DOHH2 (cell line): Measurements from ENCODE around the gene F12.

ENCODE experiments used
- H3F3A ChIP-seq: fragments of 200-600 bp; sonication (generic), shearing (Covaris generic); 2 replicates; pipeline ENCODE4 v1.6.0; 2016; ENCODE audit warnings: antibody characterized with exemption, mild to moderate bottlenecking; ENCODE audit not compliant: control insufficient read depth, insufficient read depth
- H3K27ac ChIP-seq: fragments of 200-600 bp; sonication (generic); 2 replicates; pipeline ENCODE4 v1.5.1; 2014; ENCODE audit warnings: low read depth, mild to moderate bottlenecking, low read length, moderate library complexity
- H3K27me3 ChIP-seq: fragments of 200-600 bp; sonication (generic); 2 replicates; pipeline ENCODE4 v1.6.1; 2014; ENCODE audit warnings: mild to moderate bottlenecking, low read length, mixed read lengths; ENCODE audit not compliant: control insufficient read depth
- H3K36me3 ChIP-seq: fragments of 200-600 bp; sonication (generic); 2 replicates; pipeline ENCODE4 v1.6.1; 2014; ENCODE audit warnings: mild to moderate bottlenecking, low read length, moderate library complexity, mixed read lengths; ENCODE audit not compliant: control insufficient read depth
- H3K4me1 ChIP-seq: fragments of 200-600 bp; sonication (generic); 2 replicates; pipeline ENCODE4 v1.6.1; 2014; ENCODE audit warnings: mild to moderate bottlenecking, low read length, mixed read lengths; ENCODE audit not compliant: control insufficient read depth
- H3K4me2 ChIP-seq: fragments of 200-600 bp; sonication (generic); 2 replicates; pipeline ENCODE4 v1.6.0; 2014; ENCODE audit warnings: mild to moderate bottlenecking, low read length, moderate library complexity
- H3K4me3 ChIP-seq: fragments of 200-600 bp; sonication (generic); 2 replicates; pipeline ENCODE4 v1.5.1; 2014; ENCODE audit warnings: mild to moderate bottlenecking, low read length, mixed read lengths
- H3K79me2 ChIP-seq: fragments of 200-600 bp; sonication (generic); 2 replicates; pipeline ENCODE4 v1.6.1; 2014; ENCODE audit warnings: mild to moderate bottlenecking, low read length, mixed read lengths; ENCODE audit not compliant: control insufficient read depth
- H3K9me2 ChIP-seq: fragments of 200-600 bp; sonication (generic); replicated peaks from 2 replicates; pipeline ENCODE4 v1.6.1; 2014; ENCODE audit warnings: mild to moderate bottlenecking, low read length, mixed read lengths; ENCODE audit not compliant: control insufficient read depth
- H3K9me3 ChIP-seq: fragments of 200-600 bp; sonication (generic); 2 replicates; pipeline ENCODE4 v1.6.1; 2014; ENCODE audit warnings: antibody characterized with exemption, low read length, mixed read lengths; ENCODE audit not compliant: control insufficient read depth, insufficient read depth
- H4K20me1 ChIP-seq: fragments of 200-600 bp; sonication (generic); 2 replicates; pipeline ENCODE4 v1.6.0; 2014; ENCODE audit warnings: low read depth, mild to moderate bottlenecking, antibody characterized with exemption, low read length, moderate library complexity; ENCODE audit not compliant: control insufficient read depth, insufficient read depth
- CTCF ChIP-seq: fragments of 200-600 bp; sonication (generic); IDR thresholded peaks from one replicate; pipeline ENCODE4 v1.5.1; 2014; ENCODE audit warnings: antibody characterized with exemption, mild to moderate bottlenecking, low read depth, low read length; ENCODE audit not compliant: poor library complexity, severe bottlenecking
- EZH2phosphoT487 ChIP-seq: fragments of 200-600 bp; sonication (generic); IDR thresholded peaks from 2 replicates; pipeline ENCODE4 v1.6.1; 2017; ENCODE audit warnings: borderline replicate concordance, mild to moderate bottlenecking, antibody characterized with exemption, low read length, moderate library complexity, mixed read lengths

The F12 gene

DNA sequence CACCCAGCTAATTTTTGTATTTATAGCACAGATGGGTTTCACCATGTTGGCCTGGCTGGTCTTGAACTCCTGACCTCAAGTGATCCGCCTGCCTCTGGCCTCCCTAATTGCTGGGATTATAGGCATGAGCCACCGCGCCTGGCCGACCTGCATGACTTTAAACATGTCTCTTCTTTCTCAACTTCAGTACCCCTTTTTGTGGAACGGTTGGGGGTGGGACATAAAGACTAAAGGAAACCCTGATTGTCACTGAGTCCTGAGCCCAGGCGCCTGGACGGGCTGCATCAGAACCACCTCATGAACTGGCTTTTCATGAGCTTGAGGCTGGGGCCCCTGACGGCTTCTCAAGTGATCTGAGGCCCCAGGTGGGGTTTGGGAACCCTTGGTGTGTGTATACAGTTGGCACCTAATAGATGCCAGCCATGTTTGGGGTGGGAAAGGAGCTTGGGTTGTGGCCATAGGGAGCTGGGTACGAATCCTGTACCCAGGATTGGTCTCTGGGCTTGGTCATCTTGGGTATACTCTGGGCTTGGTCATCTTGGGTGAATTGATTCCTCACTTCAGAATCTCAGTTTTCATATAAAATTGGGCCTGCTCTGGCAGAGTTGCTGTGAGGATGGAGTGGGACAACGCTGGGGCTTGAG lies 19.3 kb upstream of the F12 start:
- Histone ChIP-seq H3K4me3 (peak overlapping the region; percentile 77), H3K9me2 (no peaks in the 10 kb centered on the region), H3K4me1 (peaks cover 63% of the 10 kb centered on the region), H3K27me3 (no peaks in the 10 kb centered on the region), H3K4me2 (peak overlapping the region; percentile 90), H3K9me3 (no peaks in the 10 kb centered on the region), H3K36me3 (peaks cover 53% of the 10 kb centered on the region), H3K79me2 (peaks cover 53% of the 10 kb centered on the region), H4K20me1 (peaks cover 6% of the 10 kb centered on the region; the same call in 1 of the 2 replicates), H3K27ac (peak overlapping the region; percentile 94), H3F3A (peaks cover 26% of the 10 kb centered on the region)
- TF ChIP-seq EZH2phosphoT487 = no peak

- Histone ChIP-seq H3K9me3 (no peaks in the 10 kb centered on the region), H3K79me2 (peaks cover 53% of the 10 kb centered on the region), H3K36me3 (peaks cover 46% of the 10 kb centered on the region), H3K4me2 (peak overlapping the region; percentile 90), H3K4me3 (peak overlapping the region; percentile 77), H4K20me1 (peaks cover 6% of the 10 kb centered on the region; the same call in 1 of the 2 replicates), H3F3A (peaks cover 26% of the 10 kb centered on the region), H3K4me1 (peaks cover 63% of the 10 kb centered on the region), H3K27ac (peak overlapping the region; percentile 94), H3K9me2 (no peaks in the 10 kb centered on the region), H3K27me3 (no peaks in the 10 kb centered on the region)
- peak; percentile 16 for TF ChIP-seq CTCF
- no peak for TF ChIP-seq EZH2phosphoT487
Observed at GRCh38 chr5:177427919-177428573, 18.7 kb upstream of the F12 start.

DNA sequence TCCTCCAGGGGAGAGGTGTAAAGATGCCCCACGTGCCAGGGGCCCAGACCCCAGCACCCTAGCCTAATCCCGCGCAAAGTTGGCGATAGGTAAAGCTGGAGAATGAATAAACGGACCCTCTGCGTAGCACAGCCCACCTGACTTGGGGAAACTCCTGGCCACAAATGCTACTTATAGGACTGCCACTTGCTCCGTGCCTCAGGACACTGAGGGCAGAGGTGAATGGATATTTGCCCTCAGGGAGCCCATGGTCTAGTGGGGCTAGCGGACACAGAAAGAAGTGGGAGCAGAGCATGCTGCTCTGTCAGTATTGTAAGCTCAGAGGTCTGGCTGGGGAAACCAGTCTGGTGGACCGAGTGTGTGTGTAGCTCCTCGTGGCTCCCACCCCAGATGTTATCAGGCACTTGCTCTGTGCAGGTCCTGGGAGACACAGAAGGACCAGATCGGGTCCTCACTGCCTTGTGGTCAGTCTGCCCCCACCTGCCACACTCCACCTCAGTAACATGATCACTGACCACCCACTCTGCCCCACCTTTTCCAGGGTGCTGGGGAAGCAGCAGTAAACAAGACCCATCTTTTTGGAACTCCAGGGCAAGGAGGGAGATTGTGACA lies 18.0 kb upstream of the F12 start:
- H3K36me3 ChIP-seq = peaks cover 39% of the 10 kb centered on the region

More for the DNA sequence above, 18.0 kb upstream of the F12 start:
- Histone ChIP-seq H3F3A (peaks cover 26% of the 10 kb centered on the region), H3K9me2 (no peaks in the 10 kb centered on the region), H3K4me1 (peaks cover 57% of the 10 kb centered on the region), H3K4me2 (peak overlapping the region; percentile 90), H3K79me2 (peaks cover 46% of the 10 kb centered on the region), H3K27me3 (no peaks in the 10 kb centered on the region), H3K9me3 (no peaks in the 10 kb centered on the region), H3K4me3 (peak overlapping the region; percentile 77), H4K20me1 (peaks cover 2% of the 10 kb centered on the region; the same call in 1 of the 2 replicates), H3K27ac (peak overlapping the region; percentile 94)
- TF ChIP-seq EZH2phosphoT487 (no peak), CTCF (no peak)
